Measurements from ENCODE around the gene PPP1R1C. TPM values are rescaled to one million over a fixed set of nuclear protein-coding genes. Genes with fewer than 3 reads are reported as not detected.

PPP1R1C gene
- total and polyA plus RNA-seq, 4 donors: 7.8 to 27.3 (median 9.7) TPM

DNA sequence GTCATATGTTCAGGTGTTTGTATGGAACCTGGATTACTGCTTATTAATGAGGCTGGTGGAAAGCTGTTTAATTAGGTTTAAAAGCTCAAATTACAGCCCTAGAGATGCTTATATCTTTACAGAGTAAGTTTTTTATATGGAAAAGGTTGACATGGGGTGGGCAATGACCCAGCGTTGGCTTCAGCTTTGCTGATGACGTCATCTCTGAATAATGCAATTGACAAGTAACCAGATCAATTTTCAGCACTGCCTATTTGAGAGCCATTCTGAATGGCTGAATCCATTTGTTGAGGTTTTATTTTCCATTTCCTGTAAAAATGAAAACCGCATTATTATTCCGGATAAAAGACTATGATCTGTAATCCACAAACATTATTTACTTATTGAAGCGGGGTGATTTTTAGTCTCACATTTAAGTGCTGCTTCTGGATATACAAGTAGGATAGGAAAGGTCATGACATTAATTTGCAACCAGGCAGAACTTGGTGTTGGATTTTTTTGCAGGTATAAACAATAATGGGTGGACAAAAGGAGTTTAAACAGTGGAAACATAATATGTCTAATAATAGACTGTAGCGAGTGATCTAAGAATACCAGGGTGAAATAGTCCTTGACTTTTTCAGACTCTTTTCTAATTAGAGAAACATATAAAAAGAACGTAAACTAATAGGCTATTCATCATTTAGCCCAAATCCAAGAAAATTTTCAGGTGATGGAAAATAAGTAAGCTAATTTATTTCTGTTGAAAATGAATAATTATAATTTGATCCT lies 2.7 kb downstream of the PPP1R1C start:
- Histone ChIP-seq H3K4me1 (ENCODE audit: control insufficient read depth, insufficient read depth, low read length) (no peaks in the 10 kb centered on the region), H3K36me3 (ENCODE audit: control insufficient read depth, insufficient read depth, low read length) (no peaks in the 10 kb centered on the region), H3K27me3 (ENCODE audit: control insufficient read depth, insufficient read depth, low read length) (no peaks in the 10 kb centered on the region), H3K27ac (ENCODE audit: low read depth, low read length) (no peak overlapping the region), H3K9me3 (ENCODE audit: control insufficient read depth, insufficient read depth, low read length) (no peaks in the 10 kb centered on the region), H3K4me3 (ENCODE audit: low read depth, low read length) (no peak overlapping the region)
- WGBS (ENCODE audit: insufficient coverage): no CpG with 5 or more reads among the region's 7 CpGs
- no peak for DNase-seq (ENCODE audit: low read depth in 4 of 6, low spot score in 6 of 6)

- no peaks in the 10 kb centered on the region for H3K27me3 ChIP-seq (ENCODE audit: control insufficient read depth, insufficient read depth, low read length)
- no peak overlapping the region for H3K27ac ChIP-seq (ENCODE audit: low read depth, low read length)
- H3K9me3 ChIP-seq (ENCODE audit: control insufficient read depth, insufficient read depth, low read length): no peaks in the 10 kb centered on the region
- no peaks in the 10 kb centered on the region for H3K36me3 ChIP-seq (ENCODE audit: control insufficient read depth, insufficient read depth, low read length)
- no CpG with 5 or more reads among the region's 1 CpG for WGBS (ENCODE audit: insufficient coverage)
- H3K4me3 ChIP-seq (ENCODE audit: low read depth, low read length): no peak overlapping the region
- peak in 1 of 6 donors; percentile 8 for DNase-seq (ENCODE audit: low read depth in 4 of 6, low spot score in 6 of 6)
- no peaks in the 10 kb centered on the region for H3K4me1 ChIP-seq (ENCODE audit: control insufficient read depth, insufficient read depth, low read length)
These were observed 3.4 kb downstream of the PPP1R1C start for GRCh38 chr2:181989099-181989498.

GRCh38 chr2:181991171-181991885 lies 5.7 kb downstream of the PPP1R1C start:
- no peaks in the 10 kb centered on the region for H3K27me3 ChIP-seq (ENCODE audit: control insufficient read depth, insufficient read depth, low read length)
- H3K27ac ChIP-seq (ENCODE audit: low read depth, low read length): no peak overlapping the region
- no peak overlapping the region for H3K4me3 ChIP-seq (ENCODE audit: low read depth, low read length)
- DNase-seq (ENCODE audit: low read depth in 4 of 6, low spot score in 6 of 6): no peak
- WGBS (ENCODE audit: insufficient coverage): no CpG with 5 or more reads among the region's 2 CpGs
- H3K4me1 ChIP-seq (ENCODE audit: control insufficient read depth, insufficient read depth, low read length): no peaks in the 10 kb centered on the region
- no peaks in the 10 kb centered on the region for H3K9me3 ChIP-seq (ENCODE audit: control insufficient read depth, insufficient read depth, low read length)
- H3K36me3 ChIP-seq (ENCODE audit: control insufficient read depth, insufficient read depth, low read length): no peaks in the 10 kb centered on the region

DNA sequence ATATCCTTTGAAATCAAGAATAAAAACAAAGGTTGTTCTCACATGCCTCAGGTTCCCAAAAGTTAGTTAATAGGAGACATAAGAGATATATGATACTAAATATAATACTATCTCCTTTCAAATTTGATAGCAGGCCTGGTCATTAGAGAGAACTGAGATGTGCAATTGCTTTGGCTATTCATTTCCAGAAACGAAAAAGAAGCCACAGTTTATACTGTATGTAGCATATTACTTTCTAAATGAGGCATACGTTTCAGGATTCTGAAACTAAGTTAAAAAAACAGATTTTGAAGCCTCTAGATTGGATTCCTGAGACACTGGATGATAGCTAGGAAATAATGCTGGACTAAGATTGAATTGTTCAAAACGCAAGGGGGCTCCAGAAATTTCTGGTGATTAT lies 7.1 kb downstream of the PPP1R1C start:
- WGBS (ENCODE audit: insufficient coverage): no CpG with 5 or more reads among the region's 3 CpGs
- no peaks in the 10 kb centered on the region for H3K4me1 ChIP-seq (ENCODE audit: control insufficient read depth, insufficient read depth, low read length)
- no peaks in the 10 kb centered on the region for H3K27me3 ChIP-seq (ENCODE audit: control insufficient read depth, insufficient read depth, low read length)
- H3K9me3 ChIP-seq (ENCODE audit: control insufficient read depth, insufficient read depth, low read length): no peaks in the 10 kb centered on the region
- H3K27ac ChIP-seq (ENCODE audit: low read depth, low read length): no peak overlapping the region
- no peak for DNase-seq (ENCODE audit: low read depth in 4 of 6, low spot score in 6 of 6)
- H3K4me3 ChIP-seq (ENCODE audit: low read depth, low read length): no peak overlapping the region
- no peaks in the 10 kb centered on the region for H3K36me3 ChIP-seq (ENCODE audit: control insufficient read depth, insufficient read depth, low read length)

GRCh38 chr2:181995289-181995688 lies 9.6 kb downstream of the PPP1R1C start:
- no peak for DNase-seq (ENCODE audit: low read depth in 4 of 6, low spot score in 6 of 6)

GRCh38 chr2:181998041-181998835 lies 12.6 kb downstream of the PPP1R1C start:
- Histone ChIP-seq H3K4me1 (ENCODE audit: control insufficient read depth, insufficient read depth, low read length) (no peaks in the 10 kb centered on the region), H3K27ac (ENCODE audit: low read depth, low read length) (no peak overlapping the region), H3K27me3 (ENCODE audit: control insufficient read depth, insufficient read depth, low read length) (no peaks in the 10 kb centered on the region), H3K9me3 (ENCODE audit: control insufficient read depth, insufficient read depth, low read length) (no peaks in the 10 kb centered on the region), H3K4me3 (ENCODE audit: low read depth, low read length) (no peak overlapping the region), H3K36me3 (ENCODE audit: control insufficient read depth, insufficient read depth, low read length) (no peaks in the 10 kb centered on the region)
- 96% methylated on average over 3 of the region's 8 CpGs for WGBS (ENCODE audit: insufficient coverage)
- no peak for DNase-seq (ENCODE audit: low read depth in 4 of 6, low spot score in 6 of 6)

More at GRCh38 chr2:181995289-181995688, 9.6 kb downstream of the PPP1R1C start:
- Histone ChIP-seq H3K4me3 (ENCODE audit: low read depth, low read length) (no peak overlapping the region), H3K27me3 (ENCODE audit: control insufficient read depth, insufficient read depth, low read length) (no peaks in the 10 kb centered on the region), H3K9me3 (ENCODE audit: control insufficient read depth, insufficient read depth, low read length) (no peaks in the 10 kb centered on the region), H3K4me1 (ENCODE audit: control insufficient read depth, insufficient read depth, low read length) (no peaks in the 10 kb centered on the region), H3K27ac (ENCODE audit: low read depth, low read length) (no peak overlapping the region), H3K36me3 (ENCODE audit: control insufficient read depth, insufficient read depth, low read length) (no peaks in the 10 kb centered on the region)
- WGBS (ENCODE audit: insufficient coverage): no CpG with 5 or more reads among the region's 1 CpG

DNA sequence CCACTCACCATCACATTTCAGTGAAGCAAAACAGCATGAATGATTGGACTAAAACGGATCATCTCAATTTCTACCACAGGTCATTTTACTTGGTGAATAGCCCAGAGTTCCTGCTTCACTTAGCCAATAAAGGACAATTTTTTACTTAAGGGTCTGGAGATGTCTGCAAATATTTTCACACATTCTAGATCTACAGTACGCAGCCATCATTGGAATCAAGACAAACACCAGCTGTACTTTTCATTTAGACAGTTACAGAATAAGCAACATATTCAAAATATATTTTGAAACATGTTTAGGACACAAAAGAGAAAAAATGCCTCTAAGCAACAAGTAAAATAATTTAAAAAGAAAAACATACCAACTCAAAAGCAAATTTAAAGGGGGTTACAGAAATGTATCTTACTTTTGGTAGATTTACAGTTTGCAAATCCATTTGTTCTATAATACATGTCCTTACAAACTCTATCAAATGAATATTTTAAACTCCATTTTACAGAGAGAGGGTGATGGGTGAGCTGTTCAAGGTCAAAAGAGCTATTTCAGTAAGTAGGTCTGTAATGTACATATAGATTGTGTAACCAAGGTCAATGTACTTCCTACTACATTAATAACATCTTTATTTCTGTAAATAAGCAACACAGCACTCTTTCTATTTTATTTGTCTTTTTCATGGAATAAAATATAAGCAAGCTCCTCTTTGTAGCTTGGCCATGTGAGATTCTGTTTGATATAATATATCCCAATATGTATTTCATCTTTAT lies 13.4 kb downstream of the PPP1R1C start:
- no CpG with 5 or more reads among the region's 2 CpGs for WGBS (ENCODE audit: insufficient coverage)
- DNase-seq (ENCODE audit: low read depth in 4 of 6, low spot score in 6 of 6): no peak
- no peaks in the 10 kb centered on the region for H3K27me3 ChIP-seq (ENCODE audit: control insufficient read depth, insufficient read depth, low read length)
- no peaks in the 10 kb centered on the region for H3K36me3 ChIP-seq (ENCODE audit: control insufficient read depth, insufficient read depth, low read length)
- no peak overlapping the region for H3K4me3 ChIP-seq (ENCODE audit: low read depth, low read length)
- no peaks in the 10 kb centered on the region for H3K4me1 ChIP-seq (ENCODE audit: control insufficient read depth, insufficient read depth, low read length)
- no peaks in the 10 kb centered on the region for H3K9me3 ChIP-seq (ENCODE audit: control insufficient read depth, insufficient read depth, low read length)
- no peak overlapping the region for H3K27ac ChIP-seq (ENCODE audit: low read depth, low read length)

- no peak for DNase-seq (ENCODE audit: low read depth in 4 of 6, low spot score in 6 of 6)
- H3K36me3 ChIP-seq (ENCODE audit: control insufficient read depth, insufficient read depth, low read length): no peaks in the 10 kb centered on the region
- no peaks in the 10 kb centered on the region for H3K27me3 ChIP-seq (ENCODE audit: control insufficient read depth, insufficient read depth, low read length)
- H3K4me1 ChIP-seq (ENCODE audit: control insufficient read depth, insufficient read depth, low read length): no peaks in the 10 kb centered on the region
- no peak overlapping the region for H3K4me3 ChIP-seq (ENCODE audit: low read depth, low read length)
- no peak overlapping the region for H3K27ac ChIP-seq (ENCODE audit: low read depth, low read length)
- WGBS (ENCODE audit: insufficient coverage): 89% methylated on average over 1 of the region's 3 CpGs
- no peaks in the 10 kb centered on the region for H3K9me3 ChIP-seq (ENCODE audit: control insufficient read depth, insufficient read depth, low read length)
These were observed 14.3 kb downstream of the PPP1R1C start for GRCh38 chr2:181999911-182000310.

GRCh38 chr2:182004945-182005520 lies 19.4 kb downstream of the PPP1R1C start:
- no peaks in the 10 kb centered on the region for H3K9me3 ChIP-seq (ENCODE audit: control insufficient read depth, insufficient read depth, low read length)
- DNase-seq (ENCODE audit: low read depth in 4 of 6, low spot score in 6 of 6): peak in 1 of 6 donors; percentile 34
- no peak overlapping the region for H3K4me3 ChIP-seq (ENCODE audit: low read depth, low read length)
- H3K36me3 ChIP-seq (ENCODE audit: control insufficient read depth, insufficient read depth, low read length): no peaks in the 10 kb centered on the region
- no peak overlapping the region for H3K27ac ChIP-seq (ENCODE audit: low read depth, low read length)
- no peaks in the 10 kb centered on the region for H3K4me1 ChIP-seq (ENCODE audit: control insufficient read depth, insufficient read depth, low read length)
- no peaks in the 10 kb centered on the region for H3K27me3 ChIP-seq (ENCODE audit: control insufficient read depth, insufficient read depth, low read length)
- WGBS (ENCODE audit: insufficient coverage): no CpG with 5 or more reads among the region's 2 CpGs
